Upper lobe of right lung (tissue), 1 donor: Measurements from ENCODE around the gene TMEM263. TPM values are rescaled to one million over a fixed set of nuclear protein-coding genes. Genes with fewer than 3 reads are reported as not detected.

Experiments
- ATAC-seq: fragments of 200-7000 bp; cut with Tn5 transposase; one replicate; pipeline ENCODE4 v1.9.1; 2020; ENCODE audit warnings: mild to moderate bottlenecking, moderate library complexity
- DNase-seq: peaks from one replicate; pipeline ENCODE4 v3.0.0-alpha.2; 2020
- H3K27ac ChIP-seq: fragments of 200-600 bp; one replicate; pipeline ENCODE4 v1.8.0; 2022
- H3K27me3 ChIP-seq: fragments of 200-600 bp; one replicate; pipeline ENCODE4 v1.8.0; 2022; ENCODE audit warnings: mild to moderate bottlenecking
- H3K36me3 ChIP-seq: fragments of 200-600 bp; one replicate; pipeline ENCODE4 v1.8.0; 2022
- H3K4me1 ChIP-seq: fragments of 200-600 bp; one replicate; pipeline ENCODE4 v1.8.0; 2022
- H3K4me3 ChIP-seq: fragments of 200-600 bp; one replicate; pipeline ENCODE4 v1.8.0; 2022; ENCODE audit warnings: mild to moderate bottlenecking
- H3K9me3 ChIP-seq: fragments of 200-600 bp; one replicate; pipeline ENCODE4 v1.8.0; 2022
- intact Hi-C: fragments of 100-400 bp; cut with DNase I; formaldehyde crosslinking; loops from one replicate; pipeline ENCODE4 v1.11.0; 2022
- total RNA-seq: library from RNA; stranded (reverse); fragmentation: NEBNext Ultra II Directional; extraction: Animal tissue kit (Norgen Biotek cat#: 25700); gene quantifications from one replicate; pipeline ENCODE4 v1.2.1, GENCODE V29; 2021
- TF ChIP-seq, protein P1 (sequence below): fragments of 200-600 bp; IDR thresholded peaks from one replicate; pipeline ENCODE4 v1.8.0; 2022; ENCODE audit warnings: antibody characterized with exemption
- donor health status: DM: no; HTN: yes; CAD: no; lungs with severe emphysema.

Gene TMEM263
- total RNA-seq, 1 donor from 2014 or later, result 32.6 TPM

DNA sequence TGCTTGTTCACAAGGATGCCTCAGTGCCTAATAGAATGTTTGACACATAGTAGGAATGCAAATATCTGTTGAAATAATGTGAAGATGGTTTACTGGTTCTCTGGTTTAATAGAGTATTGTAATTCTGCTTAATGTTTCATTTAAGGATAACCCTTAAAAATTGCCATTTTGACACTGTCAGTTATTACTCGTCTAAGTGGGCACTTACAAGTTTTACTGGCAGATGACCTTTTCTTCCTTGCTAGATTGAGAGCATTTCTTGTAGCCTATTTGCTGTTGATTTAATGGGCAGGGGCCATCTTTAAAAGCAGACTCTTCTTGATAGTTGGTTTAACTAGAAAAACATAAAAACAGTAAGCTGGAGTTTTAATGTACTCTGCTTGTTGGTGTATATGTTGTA, 1.9 kb downstream of the TMEM263 start:
- no peak for DNase-seq
- peak overlapping the region; percentile 93 for H3K4me3 ChIP-seq
- intact Hi-C loops, result no loop called here

DNA sequence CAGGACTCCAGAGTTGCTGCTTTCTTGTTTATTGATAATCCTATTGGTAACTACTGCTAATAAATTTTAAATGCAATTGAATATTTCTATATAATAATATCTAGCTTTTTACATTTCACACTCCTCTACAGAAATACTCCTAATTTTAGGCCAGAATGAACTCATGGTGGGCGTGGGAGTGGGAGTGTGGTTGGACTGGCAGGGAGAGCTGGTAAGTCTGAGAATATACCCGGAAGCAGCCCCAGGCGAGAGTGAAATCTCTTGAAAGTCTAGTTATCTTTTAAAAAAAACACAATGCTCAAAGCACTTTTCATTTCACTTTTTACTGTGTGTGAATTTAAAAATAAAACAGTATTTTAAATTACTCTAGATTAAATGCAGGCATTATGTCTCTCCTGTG, 4.7 kb downstream of the TMEM263 start:
- DNase-seq (no peak), ATAC-seq (no peak)
- H3K36me3 ChIP-seq, result peaks cover 8% of the 10 kb centered on the region
- H3K9me3 ChIP-seq, result no peaks in the 10 kb centered on the region
- no peak overlapping the region for H3K4me3 ChIP-seq
- intact Hi-C loops, result no loop called here
- H3K27ac ChIP-seq, result no peak overlapping the region
- TF ChIP-seq, protein P1, sequence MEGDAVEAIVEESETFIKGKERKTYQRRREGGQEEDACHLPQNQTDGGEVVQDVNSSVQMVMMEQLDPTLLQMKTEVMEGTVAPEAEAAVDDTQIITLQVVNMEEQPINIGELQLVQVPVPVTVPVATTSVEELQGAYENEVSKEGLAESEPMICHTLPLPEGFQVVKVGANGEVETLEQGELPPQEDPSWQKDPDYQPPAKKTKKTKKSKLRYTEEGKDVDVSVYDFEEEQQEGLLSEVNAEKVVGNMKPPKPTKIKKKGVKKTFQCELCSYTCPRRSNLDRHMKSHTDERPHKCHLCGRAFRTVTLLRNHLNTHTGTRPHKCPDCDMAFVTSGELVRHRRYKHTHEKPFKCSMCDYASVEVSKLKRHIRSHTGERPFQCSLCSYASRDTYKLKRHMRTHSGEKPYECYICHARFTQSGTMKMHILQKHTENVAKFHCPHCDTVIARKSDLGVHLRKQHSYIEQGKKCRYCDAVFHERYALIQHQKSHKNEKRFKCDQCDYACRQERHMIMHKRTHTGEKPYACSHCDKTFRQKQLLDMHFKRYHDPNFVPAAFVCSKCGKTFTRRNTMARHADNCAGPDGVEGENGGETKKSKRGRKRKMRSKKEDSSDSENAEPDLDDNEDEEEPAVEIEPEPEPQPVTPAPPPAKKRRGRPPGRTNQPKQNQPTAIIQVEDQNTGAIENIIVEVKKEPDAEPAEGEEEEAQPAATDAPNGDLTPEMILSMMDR, result no peak
- H3K27me3 ChIP-seq, result no peaks in the 10 kb centered on the region
- H3K4me1 ChIP-seq, result peaks cover 23% of the 10 kb centered on the region

More for the DNA sequence above, 1.9 kb downstream of the TMEM263 start:
- Histone ChIP-seq H3K9me3 (no peaks in the 10 kb centered on the region), H3K36me3 (peaks cover 5% of the 10 kb centered on the region), H3K27ac (no peak overlapping the region), H3K4me1 (peaks cover 29% of the 10 kb centered on the region), H3K27me3 (no peaks in the 10 kb centered on the region)
- TF ChIP-seq, protein P1, result no peak
- ATAC-seq, result no peak

DNA sequence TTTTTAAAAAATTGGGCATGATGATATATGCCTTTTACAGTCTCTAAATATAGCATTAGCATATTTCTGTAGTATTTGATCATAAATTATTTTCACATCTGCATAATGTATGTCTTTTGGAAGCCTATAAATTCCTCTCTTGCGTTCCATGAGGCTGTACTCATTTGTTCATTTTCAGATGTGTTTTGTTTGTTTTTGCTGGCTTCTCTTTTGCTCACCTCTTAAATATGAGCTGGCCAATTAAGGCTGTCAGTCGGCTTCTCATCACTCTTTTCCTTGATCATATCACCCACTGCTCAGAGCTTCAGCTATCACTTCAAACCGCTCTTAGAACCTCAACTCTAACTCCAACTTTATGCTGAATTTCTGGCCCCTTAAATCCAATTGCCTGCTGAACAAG, 6.6 kb downstream of the TMEM263 start:
- H3K36me3 ChIP-seq, result peaks cover 11% of the 10 kb centered on the region
- peaks cover 22% of the 10 kb centered on the region for H3K4me1 ChIP-seq
- ATAC-seq (no peak), DNase-seq (no peak)
- H3K9me3 ChIP-seq, result no peaks in the 10 kb centered on the region
- H3K27me3 ChIP-seq, result no peaks in the 10 kb centered on the region
- intact Hi-C loops, result no loop called here
- no peak overlapping the region for H3K27ac ChIP-seq
- TF ChIP-seq, protein P1, result no peak
- H3K4me3 ChIP-seq, result no peak overlapping the region

DNA sequence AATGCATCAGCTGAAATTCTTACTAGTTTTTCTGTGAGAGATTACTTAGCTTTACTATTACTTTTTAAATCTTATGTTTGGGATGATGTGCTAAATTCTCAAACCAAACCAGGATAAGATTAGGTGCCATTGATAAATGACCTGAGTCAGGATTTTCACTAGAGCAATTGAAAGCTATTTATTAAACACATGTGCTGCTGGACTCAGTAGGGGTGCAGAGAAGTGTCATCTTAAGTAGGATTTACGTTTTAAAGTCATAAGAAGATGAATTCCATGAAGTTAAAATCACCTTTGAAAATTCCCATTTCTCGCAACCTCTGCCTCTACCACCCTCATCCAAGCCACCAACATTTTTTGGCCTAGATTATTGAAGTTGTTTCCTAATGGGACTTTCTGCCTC, 8.8 kb downstream of the TMEM263 start:
- Histone ChIP-seq H3K4me1 (no peaks in the 10 kb centered on the region), H3K27ac (no peak overlapping the region), H3K9me3 (no peaks in the 10 kb centered on the region), H3K4me3 (no peak overlapping the region), H3K27me3 (no peaks in the 10 kb centered on the region), H3K36me3 (peaks cover 29% of the 10 kb centered on the region)
- no peak for DNase-seq
- TF ChIP-seq, protein P1, result no peak
- intact Hi-C loops, result no loop called here
- no peak for ATAC-seq

DNA sequence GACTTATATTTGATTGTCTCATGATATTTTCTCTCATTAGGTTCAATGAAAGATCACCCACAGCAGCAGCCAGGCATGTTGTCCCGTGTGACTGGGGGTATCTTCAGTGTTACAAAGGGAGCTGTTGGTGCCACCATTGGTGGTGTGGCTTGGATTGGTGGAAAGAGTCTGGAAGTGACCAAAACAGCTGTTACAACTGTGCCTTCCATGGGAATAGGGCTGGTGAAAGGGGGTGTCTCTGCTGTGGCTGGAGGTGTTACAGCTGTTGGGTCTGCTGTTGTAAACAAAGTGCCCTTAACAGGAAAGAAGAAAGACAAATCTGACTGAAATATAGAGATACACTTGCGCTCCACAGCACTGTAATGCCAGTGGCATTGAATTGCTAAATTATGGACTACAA, 15.4 kb downstream of the TMEM263 start:
- H3K9me3 ChIP-seq, result no peaks in the 10 kb centered on the region
- intact Hi-C loops, result no loop called here
- TF ChIP-seq, protein P1, result no peak
- H3K4me3 ChIP-seq, result no peak overlapping the region
- no peaks in the 10 kb centered on the region for H3K4me1 ChIP-seq
- no peak for ATAC-seq
- H3K27ac ChIP-seq, result no peak overlapping the region
- peaks cover 38% of the 10 kb centered on the region for H3K36me3 ChIP-seq
- DNase-seq, result no peak
- no peaks in the 10 kb centered on the region for H3K27me3 ChIP-seq

DNA sequence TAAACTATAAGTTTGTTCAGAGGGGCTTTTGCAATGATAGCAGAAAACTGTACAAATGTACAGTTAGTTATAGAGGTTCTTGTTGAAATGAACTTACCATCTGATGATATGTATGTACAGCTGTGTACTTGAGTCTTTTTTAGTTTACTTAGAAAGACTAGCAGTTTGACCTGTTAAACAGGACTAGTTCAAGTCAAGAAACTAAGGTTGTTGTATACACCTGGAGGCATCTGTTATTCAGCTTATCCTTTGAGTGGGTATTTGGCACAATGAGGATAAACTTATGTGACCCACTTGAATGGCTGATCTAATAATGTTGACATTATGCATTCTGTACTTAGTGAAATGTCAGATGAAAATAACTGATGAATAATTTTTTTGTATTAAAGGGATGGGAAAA, 17.8 kb downstream of the TMEM263 start:
- Histone ChIP-seq H3K27me3 (no peaks in the 10 kb centered on the region), H3K36me3 (peaks cover 22% of the 10 kb centered on the region), H3K4me1 (peaks cover 4% of the 10 kb centered on the region), H3K4me3 (no peak overlapping the region), H3K9me3 (no peaks in the 10 kb centered on the region), H3K27ac (no peak overlapping the region)
- ATAC-seq (no peak), DNase-seq (no peak)
- TF ChIP-seq, protein P1, result no peak
- intact Hi-C loops, result no loop called here
